ENCODE data around the gene ZNF593OS. TPM values are rescaled to one million over a fixed set of nuclear protein-coding genes. Genes with fewer than 3 reads are reported as not detected.

The ZNF593OS gene
- total RNA-seq, 1 donor from 2014 or later, result not detected

DNA sequence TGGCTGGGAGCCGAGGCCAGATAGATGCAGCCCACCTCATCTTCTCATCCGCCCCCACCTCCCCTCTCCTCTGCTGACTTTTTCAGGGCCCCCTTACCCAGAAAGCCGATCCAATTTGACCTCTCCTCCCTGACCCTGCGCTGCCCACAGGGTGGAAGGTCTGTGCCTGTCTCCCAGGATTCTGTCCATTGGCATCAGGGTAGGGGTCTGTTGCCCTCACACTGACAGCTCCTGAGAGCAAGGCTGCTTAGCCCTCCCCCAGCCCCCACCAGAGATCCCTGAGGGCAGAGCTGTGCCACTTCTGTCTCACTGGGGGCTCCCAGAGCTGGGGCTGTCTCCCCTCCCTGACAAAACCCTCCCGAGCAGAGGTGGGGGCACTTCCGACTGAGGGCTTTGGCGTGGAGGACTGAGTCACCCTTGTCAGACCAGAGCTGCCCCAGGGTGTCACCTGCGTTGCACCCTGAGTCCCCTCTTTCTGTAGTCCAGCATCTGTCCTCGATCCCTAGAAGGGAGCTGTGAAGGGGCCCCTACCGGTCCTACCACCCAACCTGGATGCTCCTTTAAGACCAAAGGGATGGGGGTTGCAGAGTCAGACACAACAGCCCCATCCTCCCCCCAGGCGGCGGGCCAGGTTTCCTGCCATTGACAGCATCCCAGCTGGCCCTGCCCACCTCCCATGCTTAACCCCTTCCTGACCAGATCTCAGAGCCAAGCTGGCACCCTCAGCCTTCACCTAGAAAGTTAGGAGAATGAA, 15.2 kb downstream of the ZNF593OS start:
- Mint-ChIP-seq H3K27ac (no peak overlapping the region), H3K36me3 (no peaks in the 10 kb centered on the region), H3K9me3 (no peaks in the 10 kb centered on the region), H3K27me3 (ENCODE audit: low read depth) (peaks cover 4% of the 10 kb centered on the region), H3K4me1 (peaks cover 50% of the 10 kb centered on the region), H3K4me3 (peak overlapping the region; percentile 13)
- no peak for DNase-seq (ENCODE audit: low spot score in 2 of 2, unreplicated experiment in 2 of 2)
- TF ChIP-seq, protein P1, sequence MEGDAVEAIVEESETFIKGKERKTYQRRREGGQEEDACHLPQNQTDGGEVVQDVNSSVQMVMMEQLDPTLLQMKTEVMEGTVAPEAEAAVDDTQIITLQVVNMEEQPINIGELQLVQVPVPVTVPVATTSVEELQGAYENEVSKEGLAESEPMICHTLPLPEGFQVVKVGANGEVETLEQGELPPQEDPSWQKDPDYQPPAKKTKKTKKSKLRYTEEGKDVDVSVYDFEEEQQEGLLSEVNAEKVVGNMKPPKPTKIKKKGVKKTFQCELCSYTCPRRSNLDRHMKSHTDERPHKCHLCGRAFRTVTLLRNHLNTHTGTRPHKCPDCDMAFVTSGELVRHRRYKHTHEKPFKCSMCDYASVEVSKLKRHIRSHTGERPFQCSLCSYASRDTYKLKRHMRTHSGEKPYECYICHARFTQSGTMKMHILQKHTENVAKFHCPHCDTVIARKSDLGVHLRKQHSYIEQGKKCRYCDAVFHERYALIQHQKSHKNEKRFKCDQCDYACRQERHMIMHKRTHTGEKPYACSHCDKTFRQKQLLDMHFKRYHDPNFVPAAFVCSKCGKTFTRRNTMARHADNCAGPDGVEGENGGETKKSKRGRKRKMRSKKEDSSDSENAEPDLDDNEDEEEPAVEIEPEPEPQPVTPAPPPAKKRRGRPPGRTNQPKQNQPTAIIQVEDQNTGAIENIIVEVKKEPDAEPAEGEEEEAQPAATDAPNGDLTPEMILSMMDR (IDR thresholded peaks at IDR 0.05; ENCODE audit: unreplicated experiment), result no peak

DNA sequence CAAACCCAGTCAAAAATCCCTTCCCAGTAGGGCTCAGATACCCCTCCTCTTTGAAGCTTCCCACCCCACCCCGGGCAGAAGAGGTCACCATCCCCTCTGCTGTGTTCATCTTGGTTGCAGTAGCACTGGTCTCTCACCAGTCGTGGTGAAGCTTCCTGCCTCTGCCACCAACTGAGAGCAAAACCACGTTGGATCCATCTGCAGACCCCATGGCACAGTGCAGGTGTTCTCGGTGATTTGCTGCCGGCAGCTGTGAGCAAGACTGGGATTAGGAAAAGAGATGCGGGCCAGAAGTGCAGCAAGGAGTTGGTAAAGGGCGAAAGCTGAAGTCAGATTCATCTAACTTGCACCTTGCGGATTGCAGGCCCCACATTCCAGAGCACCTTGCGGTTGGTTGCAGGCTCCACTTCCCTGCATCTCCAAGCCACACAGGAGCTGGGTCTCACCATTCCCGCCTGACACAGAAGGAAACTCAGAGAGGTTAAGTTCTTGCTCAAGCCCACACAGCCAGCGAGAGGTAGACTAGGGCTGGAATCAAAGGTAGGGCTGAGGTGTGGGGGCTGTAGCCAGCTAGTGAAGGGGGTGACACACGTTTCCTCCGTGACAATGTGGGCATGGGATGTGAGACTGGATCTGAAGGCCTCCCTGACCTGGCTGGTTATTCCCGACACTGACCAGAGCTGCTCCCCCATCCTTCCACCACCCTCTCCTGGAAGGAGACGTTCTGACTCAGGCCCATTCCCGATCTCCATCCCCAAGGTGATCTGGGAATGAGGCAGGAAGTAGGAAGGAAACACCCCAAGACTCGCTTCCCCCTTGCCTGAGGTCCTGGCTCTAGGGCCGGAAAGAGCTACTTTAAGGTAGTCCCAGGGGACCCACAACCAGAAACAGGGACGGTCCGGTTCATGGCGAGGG, 16.0 kb downstream of the ZNF593OS start:
- Mint-ChIP-seq H3K27ac (no peak overlapping the region), H3K4me1 (peaks cover 45% of the 10 kb centered on the region), H3K27me3 (ENCODE audit: low read depth) (peaks cover 2% of the 10 kb centered on the region), H3K36me3 (no peaks in the 10 kb centered on the region), H3K9me3 (no peaks in the 10 kb centered on the region), H3K4me3 (no peak overlapping the region)
- TF ChIP-seq, protein P1 (IDR thresholded peaks at IDR 0.05; ENCODE audit: unreplicated experiment), result no peak
- no peak for DNase-seq (ENCODE audit: low spot score in 2 of 2, unreplicated experiment in 2 of 2)

DNA sequence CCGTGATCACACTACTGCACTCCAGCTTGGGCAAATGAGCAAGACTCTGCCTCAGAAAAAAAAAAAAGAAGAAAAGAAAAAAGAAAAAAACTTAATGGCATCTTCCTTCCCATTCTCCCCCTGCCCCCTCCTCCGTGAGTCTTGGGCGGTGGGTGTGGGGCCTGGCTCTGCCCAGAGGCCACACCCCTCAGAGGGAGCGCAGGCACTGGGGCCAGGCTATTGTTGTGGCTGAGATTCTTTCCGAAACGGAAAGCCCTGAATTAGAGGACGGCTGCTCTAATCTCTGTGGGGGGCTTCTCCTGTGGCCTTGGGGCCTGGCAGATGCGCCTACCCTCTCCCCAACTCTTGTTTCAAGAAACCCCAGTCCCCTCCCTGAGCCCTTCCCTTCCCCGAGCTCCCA, 16.9 kb downstream of the ZNF593OS start:
- DNase-seq (ENCODE audit: low spot score in 2 of 2, unreplicated experiment in 2 of 2), result no peak
- no peak overlapping the region for H3K27ac Mint-ChIP-seq
- peaks cover 44% of the 10 kb centered on the region for H3K4me1 Mint-ChIP-seq
- no peak overlapping the region for H3K4me3 Mint-ChIP-seq
- TF ChIP-seq, protein P1 (IDR thresholded peaks at IDR 0.05; ENCODE audit: unreplicated experiment), result no peak
- no peaks in the 10 kb centered on the region for H3K9me3 Mint-ChIP-seq
- no peaks in the 10 kb centered on the region for H3K36me3 Mint-ChIP-seq
- peaks cover 2% of the 10 kb centered on the region for H3K27me3 Mint-ChIP-seq (ENCODE audit: low read depth)

DNA sequence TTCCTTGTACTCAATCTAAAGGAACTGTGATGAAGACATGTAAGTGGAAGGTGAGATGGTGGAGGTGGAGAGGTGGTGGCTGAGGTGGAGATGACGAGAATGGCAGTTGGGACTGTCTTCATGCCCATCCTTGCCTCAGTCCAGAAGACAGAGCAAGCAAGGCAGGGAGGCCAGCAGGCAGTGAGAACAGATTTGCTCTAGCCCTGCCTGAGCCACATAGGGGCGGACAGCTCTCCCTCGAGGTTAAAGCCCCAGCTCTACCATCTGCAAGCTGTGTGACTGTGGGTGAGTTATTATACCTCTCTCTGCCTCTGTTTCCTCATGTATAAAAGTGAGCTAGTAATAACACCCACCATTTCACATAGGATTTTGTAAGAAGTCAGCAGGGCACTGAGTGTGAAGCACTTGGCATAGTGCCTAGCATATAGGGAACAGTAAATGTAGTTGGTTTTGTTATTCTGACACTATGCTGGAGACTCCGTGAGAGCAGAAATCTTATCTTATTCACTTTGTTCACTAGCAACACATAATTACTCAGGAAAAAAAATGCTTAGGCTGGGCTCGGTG, 17.6 kb downstream of the ZNF593OS start:
- TF ChIP-seq, protein P1 (IDR thresholded peaks at IDR 0.05; ENCODE audit: unreplicated experiment), result no peak
- Mint-ChIP-seq H3K4me3 (no peak overlapping the region), H3K9me3 (no peaks in the 10 kb centered on the region), H3K4me1 (peaks cover 37% of the 10 kb centered on the region), H3K27ac (no peak overlapping the region), H3K27me3 (ENCODE audit: low read depth) (peaks cover 2% of the 10 kb centered on the region), H3K36me3 (no peaks in the 10 kb centered on the region)
- DNase-seq (ENCODE audit: low spot score in 2 of 2, unreplicated experiment in 2 of 2), result no peak

DNA sequence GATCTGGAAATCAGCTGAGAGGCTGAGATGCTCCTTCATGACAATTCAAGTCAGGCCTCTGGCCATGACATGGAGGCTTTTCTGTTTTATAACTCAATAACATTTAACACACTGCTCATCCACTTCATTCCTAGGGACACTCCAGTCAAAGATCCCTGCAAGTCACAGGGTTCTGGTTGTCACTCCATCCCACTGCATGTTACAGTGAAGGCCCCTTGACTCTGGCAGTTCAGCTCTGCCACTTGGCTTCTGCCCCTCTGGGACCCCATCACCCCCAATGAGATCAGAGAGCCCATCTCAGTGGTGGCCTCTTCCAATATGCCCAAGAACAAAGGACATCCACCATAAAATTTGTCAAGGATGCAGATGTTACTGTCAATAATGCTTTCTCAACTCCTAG, 22.7 kb downstream of the ZNF593OS start:
- peak in 1 of 2 experiments; percentile 16 for DNase-seq (ENCODE audit: low spot score in 2 of 2, unreplicated experiment in 2 of 2)
- Mint-ChIP-seq H3K27me3 (ENCODE audit: low read depth) (peaks cover 6% of the 10 kb centered on the region), H3K4me1 (peaks cover 2% of the 10 kb centered on the region)

More for the DNA sequence above, 22.7 kb downstream of the ZNF593OS start:
- Mint-ChIP-seq H3K4me3 (no peak overlapping the region), H3K36me3 (no peaks in the 10 kb centered on the region), H3K9me3 (no peaks in the 10 kb centered on the region), H3K27ac (no peak overlapping the region)
- TF ChIP-seq, protein P1 (IDR thresholded peaks at IDR 0.05; ENCODE audit: unreplicated experiment), result no peak

Measured in mesothelial cell of epicardium (in vitro differentiated cells).